Skin epidermis (tissue), 12 donors: Measurements from ENCODE around the gene ST6GALNAC6.
A peak's percentile ranks its signal among the peaks of the same experiment; 100 is the strongest.

Experiments used
- H3K27ac ChIP-seq, 21 experiments: fragments of 200-600 bp; sonication (generic) in 11 of 21; one replicate each; pipeline ENCODE4 v1.5.0; 2020; ENCODE audit warnings: mild to moderate bottlenecking in 3 of 21, inconsistent platforms in 2 of 21, moderate library complexity in 2 of 21
- H3K4me3 ChIP-seq, 7 experiments: fragments of 200-600 bp; sonication (generic) in 2 of 7; one replicate each; pipeline ENCODE4 v1.5.0; 2020; ENCODE audit warnings: inconsistent platforms in 2 of 7, mild to moderate bottlenecking in 2 of 7, moderate library complexity in 1 of 7

The ST6GALNAC6 gene

DNA sequence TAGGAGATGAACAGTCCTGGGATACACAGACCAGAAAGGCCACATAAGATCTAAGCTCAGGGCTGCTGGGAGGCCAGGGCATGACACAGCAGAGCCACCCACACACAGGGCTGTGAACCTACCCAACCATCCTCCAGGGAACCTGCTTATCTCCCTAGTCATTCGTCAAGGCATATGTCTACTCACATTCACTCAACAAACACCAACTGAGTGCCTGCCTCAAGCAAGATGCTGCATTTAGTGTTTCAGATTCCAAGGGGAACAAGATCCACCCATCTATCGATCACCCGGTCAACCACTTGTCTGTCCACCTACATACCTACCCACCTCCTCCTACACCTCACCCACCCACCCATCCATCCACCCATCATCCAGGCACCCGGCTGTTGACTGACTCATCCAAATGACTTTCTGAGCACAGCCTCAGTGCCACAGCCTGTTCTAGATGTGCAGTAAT is 36.4 kb upstream of the ST6GALNAC6 start:
- peak overlapping the region in 5 of 21 experiments; percentile 1 to 82 (median 18) for H3K27ac ChIP-seq

DNA sequence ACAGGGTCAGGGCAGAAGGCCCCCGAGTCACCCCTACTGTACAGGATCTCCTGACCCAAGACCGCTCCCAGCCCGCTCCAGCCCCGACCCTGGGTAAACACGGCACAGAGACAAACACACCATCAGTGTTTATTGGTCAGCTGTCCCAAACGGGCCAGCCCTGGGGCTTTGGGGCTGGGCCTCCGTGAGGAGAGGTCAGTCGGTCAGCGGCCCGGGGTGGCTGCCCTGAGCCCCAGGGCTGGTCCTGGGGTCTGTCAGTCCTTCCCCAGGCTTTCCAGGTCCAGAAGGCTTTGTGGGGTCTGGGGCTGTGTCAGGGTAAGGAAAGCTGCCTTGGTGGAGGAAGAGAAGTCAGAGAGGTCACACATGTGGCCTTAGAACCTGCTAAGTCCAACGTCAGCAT is 35.6 kb upstream of the ST6GALNAC6 start:
- no peak overlapping the region for H3K4me3 ChIP-seq
- peak overlapping the region in 3 of 21 experiments; percentile 12 to 62 (median 14) for H3K27ac ChIP-seq

More for the DNA sequence above, 36.4 kb upstream of the ST6GALNAC6 start:
- no peak overlapping the region for H3K4me3 ChIP-seq

DNA sequence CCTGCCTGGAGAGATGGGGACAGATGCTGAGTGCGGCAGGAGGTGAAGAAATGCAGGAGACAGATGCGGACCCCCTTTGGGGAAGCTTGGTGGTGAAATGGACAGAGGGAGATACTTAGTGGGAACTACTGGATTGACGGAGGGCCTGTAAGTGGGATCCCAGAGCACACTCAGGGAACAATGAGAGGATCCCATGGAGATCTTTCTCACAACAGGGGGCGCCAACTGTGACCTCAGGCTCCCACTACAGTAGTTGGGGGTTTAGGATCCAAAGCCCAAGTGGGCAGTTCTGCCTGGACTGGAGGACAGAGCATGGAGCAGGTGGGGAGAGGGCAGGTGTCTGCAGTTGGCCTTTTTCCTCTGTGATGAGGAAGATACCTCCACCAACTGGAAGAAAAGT is 34.8 kb upstream of the ST6GALNAC6 start:
- Histone ChIP-seq H3K4me3 (no peak overlapping the region), H3K27ac (no peak overlapping the region)

DNA sequence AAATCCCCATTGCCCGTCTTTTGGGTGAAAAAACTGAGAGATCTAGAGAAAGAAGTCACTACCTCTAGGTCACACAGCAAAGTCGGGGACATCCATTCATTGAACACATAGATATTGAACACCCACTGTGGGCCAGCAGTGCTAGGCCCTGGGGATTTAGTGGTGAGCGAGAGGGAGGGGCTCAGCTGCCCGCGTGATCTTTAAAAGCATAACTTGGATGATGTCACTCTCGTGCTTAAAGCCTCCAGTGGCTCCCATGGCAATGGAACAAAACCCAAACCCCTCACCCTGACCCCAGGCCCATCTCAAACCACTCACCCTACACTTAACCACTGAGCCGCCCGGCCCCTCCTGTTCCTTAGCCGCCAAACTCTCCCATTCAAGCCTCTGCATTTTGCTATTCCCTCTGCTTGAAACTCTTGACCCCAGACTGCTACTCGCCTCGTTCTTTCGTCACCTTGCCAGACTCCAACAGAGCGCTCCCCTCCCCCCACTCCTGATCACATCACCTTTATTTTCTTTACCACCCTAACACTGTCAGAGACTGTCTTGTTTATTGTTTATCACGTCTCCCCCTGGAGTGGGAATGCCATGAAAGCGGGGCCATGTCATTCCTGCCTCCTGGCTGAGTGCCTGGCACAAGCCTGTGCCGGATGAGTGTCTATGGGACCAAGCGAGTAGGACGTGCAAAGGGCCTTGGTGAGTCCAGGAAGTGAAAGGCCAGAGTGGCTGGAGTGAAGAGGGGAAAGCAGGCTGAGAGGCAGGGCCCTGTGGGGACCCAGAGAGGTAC is 31.9 kb upstream of the ST6GALNAC6 start:
- Histone ChIP-seq H3K4me3 (peak overlapping the region; percentile 38 to 50 (median 45)), H3K27ac (peak overlapping the region in 4 of 21 experiments; percentile 28 to 43 (median 30))

DNA sequence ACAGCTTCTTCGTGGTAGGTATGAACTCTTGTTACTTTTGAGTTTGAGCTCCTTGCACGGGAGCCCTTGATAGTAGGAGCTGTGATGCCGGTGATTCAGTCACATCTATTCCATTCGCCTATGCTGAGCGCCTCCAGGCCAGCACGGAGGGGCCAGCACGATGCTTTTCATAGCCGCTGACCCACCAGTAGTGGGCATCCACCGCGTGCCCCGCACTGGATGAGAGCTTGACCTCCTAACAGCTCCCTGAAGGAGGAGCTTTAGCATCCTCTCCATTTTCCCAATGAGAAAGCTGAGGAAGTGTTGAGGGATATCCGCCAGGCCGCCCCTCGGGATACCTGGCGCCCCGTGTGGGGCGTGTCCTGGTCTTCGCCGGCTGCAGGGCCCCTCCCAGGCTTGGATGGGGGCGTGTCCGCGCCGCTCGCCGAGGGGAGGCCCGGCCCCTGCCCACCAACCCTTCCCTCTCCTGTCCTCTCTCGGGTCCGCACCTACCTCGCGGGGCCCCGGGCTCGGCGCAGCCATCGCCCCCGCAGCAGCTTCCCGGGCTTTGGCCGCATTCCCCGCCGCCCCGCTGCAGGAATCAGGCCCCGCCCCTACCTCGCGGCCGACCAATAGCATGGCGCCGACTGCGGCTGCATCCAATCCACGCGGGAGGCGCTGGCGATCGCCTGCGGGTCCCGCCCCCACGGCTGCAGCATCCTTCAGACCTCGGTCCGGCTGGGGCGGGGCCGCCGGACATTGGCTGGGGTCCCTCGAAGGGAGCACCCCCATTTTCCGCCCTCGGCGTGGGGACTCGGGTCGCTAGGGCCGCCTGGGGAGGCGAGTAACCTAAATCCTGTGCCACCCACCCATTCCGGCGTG is 31.1 kb upstream of the ST6GALNAC6 start, which contains the start of gene PIP5KL1:
Gene PIP5KL1 (minus strand): TSS at position 547 of the 861 bp plus-strand sequence. CDS start 25 bp downstream, at position 522.
- peak within 1 kb of the TSS in 4 of 21 experiments; percentile 28 to 43 (median 30) for H3K27ac ChIP-seq
- peak within 1 kb of the TSS; percentile 38 to 50 (median 45) for H3K4me3 ChIP-seq

DNA sequence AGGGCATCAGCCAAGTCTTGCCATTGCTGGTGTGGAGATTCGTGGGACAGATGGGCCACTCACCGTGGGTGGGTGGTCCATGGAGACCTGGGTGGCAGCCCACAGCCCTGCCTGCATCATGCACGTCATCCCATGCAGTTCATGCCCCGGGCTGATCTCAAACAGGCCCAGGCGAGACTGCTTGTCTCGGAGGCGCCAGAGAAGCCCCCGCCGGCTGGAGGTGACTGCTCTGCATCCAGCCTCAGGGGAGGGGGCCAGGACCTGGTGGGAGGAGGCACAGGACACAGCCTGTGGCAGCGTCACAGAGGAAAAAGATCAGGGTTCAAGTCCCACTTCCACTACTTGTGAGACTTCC is 30.2 kb upstream of the ST6GALNAC6 start:
- no peak overlapping the region for H3K4me3 ChIP-seq
- H3K27ac ChIP-seq: no peak overlapping the region

DNA sequence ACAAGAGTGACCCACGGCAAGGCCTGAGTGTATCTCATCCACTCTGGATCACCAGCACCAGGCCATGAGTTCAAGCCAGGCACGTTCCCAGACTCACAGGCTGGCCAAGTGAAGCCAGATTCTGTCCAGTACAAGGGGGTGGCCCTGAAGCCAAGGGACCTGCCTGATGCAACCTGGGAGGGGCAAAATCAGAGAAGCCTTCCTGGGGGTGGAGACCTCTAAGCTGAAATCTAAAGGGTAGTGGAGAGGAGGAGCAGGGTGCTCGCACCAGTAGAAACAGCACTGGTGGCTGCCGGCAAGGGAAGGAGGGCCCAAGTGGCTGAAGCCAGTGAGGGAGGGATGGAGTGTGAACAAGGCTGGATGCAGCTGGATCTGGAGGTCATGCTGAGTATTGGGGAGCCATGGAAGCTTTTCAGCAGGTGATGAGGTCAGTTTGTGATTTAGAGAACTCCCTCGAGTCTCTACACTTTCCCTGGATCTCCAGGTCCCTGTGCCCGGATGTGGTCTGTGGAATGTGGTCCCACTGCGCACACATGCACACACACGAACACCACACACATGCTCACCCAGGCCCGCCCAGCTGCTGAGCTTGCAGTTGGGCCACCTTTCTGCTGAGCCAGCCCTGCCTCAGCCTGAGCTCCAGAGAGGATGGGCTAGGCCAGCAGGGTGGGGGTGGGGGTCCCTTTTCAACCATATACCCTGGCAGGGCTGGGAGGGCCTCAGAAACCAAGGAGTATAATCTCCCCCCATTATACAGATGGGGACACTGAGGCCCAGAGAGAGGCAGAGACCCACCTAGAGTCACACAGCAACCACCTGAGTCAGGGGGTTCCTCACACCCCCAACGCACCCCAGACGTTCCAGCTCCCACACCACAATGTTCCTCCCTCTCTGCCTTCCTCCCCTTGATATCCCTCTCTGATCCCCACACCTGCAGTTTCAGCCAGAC is 29.5 kb upstream of the ST6GALNAC6 start:
- Histone ChIP-seq H3K27ac (peak overlapping the region in 3 of 21 experiments; percentile 6 to 35 (median 30)), H3K4me3 (no peak overlapping the region)

DNA sequence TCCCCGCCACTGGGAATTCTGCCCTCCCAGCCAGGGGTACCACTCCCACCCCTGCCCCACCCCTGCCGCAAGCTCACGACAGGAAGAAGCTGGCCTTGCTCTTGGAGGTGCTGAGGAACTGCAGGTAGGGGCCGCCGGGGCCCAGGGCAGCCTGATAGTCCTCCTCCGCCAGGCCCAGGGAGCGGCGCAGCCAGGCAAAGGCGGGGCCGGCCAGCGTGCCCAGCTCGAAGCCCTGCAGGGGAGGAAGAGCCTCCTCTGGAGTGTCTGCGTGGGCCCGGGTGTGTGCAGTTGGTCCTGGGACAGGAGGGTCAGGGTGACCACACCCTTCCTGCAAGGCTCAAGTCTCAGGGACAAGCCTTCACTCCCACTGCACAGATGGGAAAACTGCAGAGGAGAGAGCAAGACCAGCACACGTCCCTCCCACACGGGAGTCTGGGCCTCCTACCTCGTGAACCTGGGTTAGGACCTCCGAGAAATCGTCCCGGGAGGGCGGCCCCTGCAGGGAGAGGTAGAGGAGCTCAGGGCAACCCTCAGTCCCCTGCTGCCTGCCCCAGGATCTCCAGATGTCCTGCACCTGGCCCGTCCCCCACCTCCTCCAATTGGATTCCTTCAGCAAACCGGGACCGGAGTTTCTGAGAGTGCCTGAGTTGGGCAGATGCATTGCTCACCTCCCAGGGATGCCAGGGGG is 28.7 kb upstream of the ST6GALNAC6 start:
- Histone ChIP-seq H3K27ac (peak overlapping the region in 6 of 21 experiments; percentile 30 to 66 (median 44)), H3K4me3 (peak overlapping the region in 5 of 7 experiments; percentile 18 to 43 (median 39))

DNA sequence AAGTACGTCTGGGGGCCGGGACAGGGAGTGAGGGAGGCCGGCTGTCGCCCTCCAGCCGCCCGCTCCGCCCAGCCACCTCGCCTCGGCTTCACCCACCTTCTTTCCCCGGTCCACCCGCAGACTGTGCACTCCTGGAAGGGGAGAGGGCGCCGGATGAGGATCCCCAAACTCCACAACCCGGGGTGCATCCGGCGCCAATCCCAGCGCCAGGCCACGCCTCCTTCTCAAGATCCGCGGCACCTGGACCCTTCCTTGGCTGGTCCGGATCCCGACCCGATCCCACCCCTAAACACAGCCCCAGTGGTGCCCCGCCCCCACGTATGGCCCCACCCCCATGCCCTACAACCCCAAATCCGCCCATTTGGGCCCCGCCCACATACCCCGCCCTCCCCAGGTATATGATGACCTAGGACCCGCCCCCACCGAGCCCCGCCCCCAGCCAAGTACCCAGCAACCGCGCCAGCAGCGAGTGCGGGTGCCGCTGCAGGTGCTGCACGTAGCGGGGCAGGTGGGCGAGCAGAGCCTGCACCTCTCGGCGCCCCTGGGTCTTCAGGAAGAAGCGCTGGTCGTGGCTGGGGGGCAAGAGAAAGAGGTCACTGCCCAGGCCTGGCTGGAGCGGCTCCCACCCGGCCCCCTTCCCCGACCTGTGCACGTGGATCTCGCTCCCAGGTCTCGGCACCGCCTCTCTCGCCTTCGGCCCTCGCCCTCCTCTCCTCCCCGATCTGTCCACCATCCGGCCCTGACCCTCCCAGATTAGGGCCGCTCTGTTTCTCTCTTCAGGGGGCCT is 28.0 kb upstream of the ST6GALNAC6 start:
- H3K27ac ChIP-seq: peak overlapping the region in 7 of 21 experiments; percentile 11 to 66 (median 44)
- peak overlapping the region; percentile 18 to 43 (median 28) for H3K4me3 ChIP-seq

DNA sequence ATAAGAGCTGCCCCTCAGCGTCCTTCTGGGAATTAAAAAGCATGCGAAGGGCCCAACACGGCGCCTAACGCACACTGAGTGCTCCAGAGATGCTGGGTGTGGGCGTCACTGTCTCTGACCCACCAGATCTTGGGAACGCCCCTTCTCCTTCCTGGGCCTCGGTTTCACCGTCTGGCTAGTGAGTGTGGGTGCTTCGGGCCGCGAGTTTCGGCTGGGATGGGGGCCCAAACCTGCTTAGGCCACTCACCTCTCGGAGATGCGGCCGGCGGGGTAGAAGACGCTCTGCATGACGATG is 27.4 kb upstream of the ST6GALNAC6 start:
- Histone ChIP-seq H3K27ac (peak overlapping the region in 4 of 21 experiments; percentile 11 to 47 (median 30)), H3K4me3 (peak overlapping the region; percentile 18 to 43 (median 28))

DNA sequence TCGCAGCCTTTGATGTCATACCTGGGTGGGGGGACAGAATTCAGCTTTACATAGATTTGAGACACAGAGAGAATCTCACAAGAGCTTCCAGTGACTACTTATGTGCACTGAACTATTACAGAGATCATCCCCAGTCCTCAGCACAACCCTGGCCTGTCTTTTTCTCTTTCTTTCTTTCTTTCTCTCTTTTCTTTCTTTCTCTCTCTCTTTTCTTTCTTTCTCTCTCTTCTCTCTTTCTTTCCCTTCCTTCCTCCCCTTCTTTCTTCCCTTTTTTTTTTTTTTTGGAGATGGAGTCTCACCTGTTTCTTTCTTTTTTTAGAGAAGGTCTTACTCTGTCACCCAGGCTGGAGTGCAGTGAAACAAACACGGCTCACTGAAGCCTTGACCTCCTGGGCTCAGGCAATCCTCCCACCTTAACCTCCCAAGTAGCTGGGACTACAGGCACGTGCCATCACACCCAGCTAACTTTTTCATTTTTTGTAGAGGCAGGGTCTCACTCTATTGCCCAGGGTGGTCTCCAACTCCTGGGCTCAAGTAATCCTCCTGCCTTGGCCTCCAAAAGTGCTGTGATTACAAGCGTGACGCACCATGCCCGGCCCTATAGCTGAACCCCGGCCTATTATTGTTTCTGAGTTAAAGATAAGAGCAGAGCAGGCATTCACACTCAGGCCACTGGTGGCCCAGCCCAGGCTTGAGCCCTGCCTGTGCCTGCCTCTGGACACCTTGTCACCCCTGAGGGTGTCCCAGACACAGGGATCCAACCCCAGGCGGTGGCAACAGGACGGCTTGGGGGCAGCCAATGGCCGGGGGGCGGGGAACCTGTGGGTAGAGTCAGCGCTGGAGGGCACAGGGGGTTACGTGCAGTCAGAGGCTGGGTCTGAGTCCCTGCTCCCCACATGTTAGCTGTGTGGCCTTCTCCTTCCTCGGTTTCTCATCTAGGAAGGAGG is 26.8 kb upstream of the ST6GALNAC6 start:
- Histone ChIP-seq H3K4me3 (peak overlapping the region in 5 of 7 experiments; percentile 18 to 43 (median 39)), H3K27ac (peak overlapping the region in 2 of 21 experiments; percentile 35 to 47)

DNA sequence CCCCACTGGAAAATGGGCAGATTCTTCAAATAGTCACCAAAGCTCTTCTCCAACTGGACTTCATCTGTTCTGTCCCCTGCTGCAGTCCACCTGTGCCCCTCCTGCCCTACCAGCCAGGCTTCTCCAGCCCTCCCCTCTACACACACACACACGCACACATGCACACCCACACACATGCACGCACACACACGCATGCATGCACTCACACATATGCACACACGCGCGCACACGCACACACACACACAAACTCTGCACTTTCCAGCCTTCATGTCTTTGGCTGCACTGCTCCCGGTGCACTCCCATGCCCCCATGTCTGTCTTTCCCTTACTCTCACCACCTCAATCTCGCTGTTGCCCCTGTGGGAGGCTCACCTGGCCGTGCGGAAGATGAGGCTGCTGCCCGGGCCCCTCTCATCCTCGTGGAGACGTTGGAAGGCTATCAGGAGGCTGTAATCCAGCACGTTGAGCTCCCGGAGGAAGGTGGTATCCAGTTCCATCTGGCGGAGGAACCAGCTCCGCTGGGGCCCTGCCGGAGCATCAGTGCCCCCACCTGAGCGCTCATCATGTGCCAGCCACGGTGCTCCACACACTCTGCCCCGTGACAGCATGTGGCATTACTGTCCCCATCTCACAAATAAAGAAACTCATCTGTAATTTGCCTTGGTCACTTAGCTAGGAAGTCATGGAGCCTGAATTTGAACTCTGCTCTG is 25.5 kb upstream of the ST6GALNAC6 start:
- no peak overlapping the region for H3K4me3 ChIP-seq
- no peak overlapping the region for H3K27ac ChIP-seq

DNA sequence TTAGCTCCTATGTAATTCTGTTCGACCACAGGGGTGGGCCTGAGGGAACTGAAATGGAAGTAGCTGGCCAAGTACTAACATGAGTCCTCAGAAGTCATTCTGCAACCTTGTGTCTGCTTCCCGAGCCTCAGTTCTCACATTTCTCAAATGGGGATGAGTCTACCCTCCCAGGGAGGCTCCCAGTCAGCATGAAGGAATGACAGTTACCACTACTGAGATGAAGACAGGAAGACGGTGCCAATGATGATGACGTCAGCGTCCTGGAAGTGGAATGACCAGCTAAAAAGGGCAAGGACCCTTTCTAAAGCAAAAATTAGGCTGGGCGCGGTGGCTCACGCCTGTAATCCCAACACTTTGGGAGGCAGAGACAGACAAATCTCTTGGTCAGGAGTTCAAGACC is 24.4 kb upstream of the ST6GALNAC6 start:
- Histone ChIP-seq H3K4me3 (no peak overlapping the region), H3K27ac (peak overlapping the region in 2 of 21 experiments; percentile 10 to 33)

DNA sequence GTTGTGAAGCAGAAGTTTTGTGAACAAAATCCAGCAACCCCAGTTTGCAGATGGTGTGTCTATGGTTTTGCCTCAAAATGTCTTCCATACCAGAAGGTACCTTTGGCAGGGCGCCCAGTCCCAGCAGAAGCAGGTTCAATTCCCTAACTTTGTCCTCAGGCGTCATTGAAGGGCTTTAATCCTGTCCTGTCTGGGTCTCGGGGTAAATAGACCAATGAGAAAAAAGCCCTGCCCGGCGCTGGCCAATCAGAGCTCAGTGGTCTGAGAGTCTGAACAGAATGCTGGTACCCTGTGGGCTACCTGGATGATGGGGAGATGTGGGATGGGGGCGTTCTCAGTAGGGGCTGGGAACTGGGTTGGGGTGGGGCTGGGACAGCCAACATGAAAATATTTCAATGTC is 23.6 kb upstream of the ST6GALNAC6 start:
- Histone ChIP-seq H3K27ac (peak overlapping the region in 2 of 21 experiments; percentile 10 to 33), H3K4me3 (no peak overlapping the region)

DNA sequence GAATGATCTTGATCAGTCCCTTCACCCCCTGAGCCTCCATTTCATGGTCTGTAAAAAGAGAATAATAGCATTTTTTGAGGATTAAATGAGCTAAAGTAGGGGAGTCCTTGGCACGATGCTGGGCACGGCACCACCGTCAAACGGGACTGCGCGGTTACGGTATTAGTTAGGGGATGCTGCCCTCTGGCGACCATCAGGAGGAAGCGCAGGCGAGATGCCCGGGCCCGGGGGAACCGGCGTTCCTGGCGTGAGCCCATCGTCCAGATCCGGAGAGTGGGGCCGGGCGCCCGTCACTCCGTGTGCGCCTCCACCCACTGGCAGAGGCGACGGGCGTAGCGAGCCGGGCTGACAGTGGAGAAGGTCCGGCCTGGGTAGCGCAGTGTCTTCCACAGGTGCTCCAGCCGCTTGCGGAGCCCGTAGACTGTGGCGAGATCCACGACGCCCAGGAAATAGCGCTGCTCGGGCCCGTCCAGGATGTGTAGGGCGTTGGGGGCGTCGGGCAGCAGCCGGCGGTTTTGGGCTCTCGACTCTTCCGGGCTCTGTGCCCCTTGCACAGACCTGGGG is 22.2 kb upstream of the ST6GALNAC6 start:
- peak overlapping the region in 2 of 7 experiments; percentile 7 to 18 for H3K4me3 ChIP-seq
- H3K27ac ChIP-seq: no peak overlapping the region

DNA sequence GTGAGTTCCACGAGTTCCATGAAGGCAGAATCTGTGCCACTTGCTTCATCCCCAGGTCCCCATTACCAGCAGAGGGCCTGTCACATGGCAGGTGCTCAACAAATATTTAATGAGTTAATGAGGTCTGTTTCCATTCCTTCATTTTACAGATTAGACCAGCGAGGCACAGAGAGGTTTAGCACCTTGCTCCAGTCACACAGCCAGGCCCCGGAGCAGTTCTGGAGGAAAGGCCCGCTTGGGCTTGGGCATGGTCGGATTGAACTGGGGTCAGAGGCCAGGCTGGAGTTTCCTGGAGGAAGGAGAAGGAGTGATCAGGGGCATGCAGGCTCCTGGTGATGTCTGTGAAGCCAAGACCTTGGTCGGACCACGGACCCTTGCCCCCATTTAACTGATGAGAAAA is 21.4 kb upstream of the ST6GALNAC6 start:
- H3K4me3 ChIP-seq: no peak overlapping the region
- peak overlapping the region in 2 of 21 experiments; percentile 17 to 30 for H3K27ac ChIP-seq
